OCI-LY3 (cell line): Measurements from ENCODE around the gene SP1.
A peak's percentile ranks its signal among the peaks of the same experiment; 100 is the strongest.
"Not testable (repeated sequence)": the region's sequence is repeated elsewhere in the genome, so short reads cannot be mapped to it uniquely, and the experiment has no call there.

ENCODE experiments used
- H2AFZ ChIP-seq: fragments of 200-600, 300-600 bp; shearing (Covaris generic); 2 replicates; pipeline ENCODE4 v1.6.0; 2014; ENCODE audit warnings: antibody characterized with exemption, low read depth, low read length
- H3K27ac ChIP-seq: fragments of 200-600, 300-600 bp; sonication (generic); 2 replicates; pipeline ENCODE4 v1.5.1; 2014; ENCODE audit warnings: mild to moderate bottlenecking, low read length, moderate library complexity, mixed read lengths
- H3K27me3 ChIP-seq: fragments of 200-600, 300-600 bp; sonication (generic); 2 replicates; pipeline ENCODE4 v1.6.1; 2014; ENCODE audit warnings: low read depth, low read length, mixed read lengths
- H3K36me3 ChIP-seq: fragments of 200-600, 300-600 bp; sonication (generic); replicated peaks from 2 replicates; pipeline ENCODE3; 2014; ENCODE audit warnings: low read depth, low read length, mixed read lengths
- H3K4me1 ChIP-seq: fragments of 300-600, 200-600 bp; sonication (generic); 2 replicates; pipeline ENCODE4 v1.6.1; 2014; ENCODE audit warnings: low read length, mixed read lengths
- H3K4me2 ChIP-seq: fragments of 200-600, 300-600 bp; sonication (generic); 2 replicates; pipeline ENCODE4 v1.6.1; 2014; ENCODE audit warnings: low read length, mixed read lengths
- H3K4me3 ChIP-seq: fragments of 300-600, 200-600 bp; sonication (generic); 2 replicates; pipeline ENCODE4 v1.5.1; 2014; ENCODE audit warnings: antibody characterized with exemption, mild to moderate bottlenecking, low read length, moderate library complexity
- H3K79me2 ChIP-seq: fragments of 300-600, 200-600 bp; shearing (Covaris generic); 2 replicates; pipeline ENCODE4 v1.6.1; 2014; ENCODE audit warnings: mild to moderate bottlenecking, low read length, mixed read lengths
- H3K9ac ChIP-seq: fragments of 300-600, 200-600 bp; shearing (Covaris generic); 2 replicates; pipeline ENCODE4 v1.6.0; 2014; ENCODE audit warnings: mild to moderate bottlenecking, low read length, moderate library complexity
- H3K9me3 ChIP-seq: fragments of 200-600, 300-600 bp; shearing (Covaris generic); 2 replicates; pipeline ENCODE4 v1.6.1; 2014; ENCODE audit warnings: low read length, mixed read lengths; ENCODE audit not compliant: insufficient read depth
- H4K20me1 ChIP-seq: fragments of 200-600, 300-600 bp; sonication (generic); 2 replicates; pipeline ENCODE4 v1.6.1; 2016; ENCODE audit warnings: low read length, mixed read lengths; ENCODE audit not compliant: insufficient read depth
- CTCF ChIP-seq: fragments of 200-600, 300-600 bp; sonication (generic); IDR thresholded peaks from 2 replicates; pipeline ENCODE4 v1.5.1; 2014; ENCODE audit warnings: antibody characterized with exemption, low read length, low read depth
- EZH2phosphoT487 ChIP-seq: fragments of 200-600 bp; shearing (Covaris generic); IDR thresholded peaks from 2 replicates; pipeline ENCODE4 v1.6.1; 2018; ENCODE audit warnings: antibody characterized with exemption, mixed run types, low read depth

Gene SP1

GRCh38 chr12:53441040-53441833, 61.3 kb downstream of the SP1 start, which contains the start of gene PRR13:
Gene PRR13, plus strand, starts transcription at chr12:53441734. Its CDS starts 981 bp downstream, at chr12:53442715.
- H3K36me3 ChIP-seq, result peaks cover 16% of the 10 kb centered on the region
- H2AFZ ChIP-seq, result peak within 1 kb of the TSS; percentile 100
- no peaks in the 10 kb centered on the region for H4K20me1 ChIP-seq
- H3K4me3 ChIP-seq, result peak within 1 kb of the TSS; percentile 91
- no peaks in the 10 kb centered on the region for H3K9me3 ChIP-seq
- TF ChIP-seq CTCF (no peak), EZH2phosphoT487 (no peak)
- H3K27ac ChIP-seq, result peak within 1 kb of the TSS; percentile 58
- peaks cover 24% of the 10 kb centered on the region for H3K79me2 ChIP-seq
- H3K9ac ChIP-seq, result peak within 1 kb of the TSS; percentile 95
- H3K27me3 ChIP-seq, result no peaks in the 10 kb centered on the region
- peaks cover 7% of the 10 kb centered on the region; the same call in 1 of the 2 replicates for H3K4me1 ChIP-seq
- H3K4me2 ChIP-seq, result peak within 1 kb of the TSS; percentile 90

- Histone ChIP-seq H3K36me3 (peaks cover 27% of the 10 kb centered on the region), H3K4me3 (no peak overlapping the region), H3K4me2 (no peak overlapping the region), H3K79me2 (peaks cover 24% of the 10 kb centered on the region), H3K27me3 (no peaks in the 10 kb centered on the region), H3K4me1 (peaks cover 7% of the 10 kb centered on the region; the same call in 1 of the 2 replicates), H3K9me3 (no peaks in the 10 kb centered on the region), H2AFZ (no peak overlapping the region), H3K9ac (no peak overlapping the region), H3K27ac (no peak overlapping the region), H4K20me1 (no peaks in the 10 kb centered on the region)
- TF ChIP-seq EZH2phosphoT487 (no peak), CTCF (no peak)
Observed at GRCh38 chr12:53443955-53444354, 64.0 kb downstream of the SP1 start.

GRCh38 chr12:53444593-53445325, 64.8 kb downstream of the SP1 start:
- H2AFZ ChIP-seq, H3K27me3 ChIP-seq, H3K9ac ChIP-seq, H3K9me3 ChIP-seq, H3K4me1 ChIP-seq, H3K4me2 ChIP-seq, H3K4me3 ChIP-seq, H4K20me1 ChIP-seq, H3K27ac ChIP-seq: not testable (repeated sequence)
- Histone ChIP-seq H3K79me2 (peaks cover 24% of the 10 kb centered on the region), H3K36me3 (peaks cover 27% of the 10 kb centered on the region)

GRCh38 chr12:53450936-53451335, 71.0 kb downstream of the SP1 start:
- no peak overlapping the region for H3K9ac ChIP-seq
- peak overlapping the region; percentile 5; the same call in 1 of the 2 replicates for H3K4me2 ChIP-seq

More at GRCh38 chr12:53450936-53451335, 71.0 kb downstream of the SP1 start:
- Histone ChIP-seq H4K20me1 (peaks cover 31% of the 10 kb centered on the region), H3K4me1 (peaks cover 18% of the 10 kb centered on the region), H2AFZ (no peak overlapping the region), H3K4me3 (no peak overlapping the region), H3K27me3 (no peaks in the 10 kb centered on the region), H3K36me3 (peaks cover 44% of the 10 kb centered on the region), H3K79me2 (peaks cover 38% of the 10 kb centered on the region), H3K27ac (no peak overlapping the region), H3K9me3 (no peaks in the 10 kb centered on the region)
- no peak for TF ChIP-seq CTCF
- no peak for TF ChIP-seq EZH2phosphoT487
